Limb (tissue), 2 donors: ENCODE measurements around the gene DDX25.

ENCODE experiments used
- DNase-seq, 2 donors: peaks; one replicate each; pipeline ENCODE4 v3.0.0-alpha.2; 2016; ENCODE audit errors: extremely low spot score in 2 of 2

The DDX25 gene

DNA sequence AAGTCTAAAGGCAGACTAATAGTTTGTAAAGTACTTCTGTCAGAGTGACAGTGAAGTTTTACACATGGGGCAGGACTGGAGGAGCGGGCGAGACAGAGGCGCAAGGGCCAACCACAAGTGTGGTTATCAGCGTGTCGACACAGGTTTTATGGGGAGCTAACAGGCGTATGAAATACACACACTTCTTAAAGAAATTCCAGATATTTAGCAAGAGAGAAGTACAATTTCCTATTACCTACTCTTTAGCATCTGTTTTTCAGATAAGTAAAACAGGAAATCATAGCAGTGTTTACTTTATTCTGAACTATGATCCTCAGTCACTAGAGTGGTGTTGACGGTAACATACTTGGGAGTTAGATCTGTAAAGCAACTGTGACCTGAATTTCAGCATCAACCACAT lies 64.0 kb downstream of the DDX25 start:
- DNase-seq: no peak

DNA sequence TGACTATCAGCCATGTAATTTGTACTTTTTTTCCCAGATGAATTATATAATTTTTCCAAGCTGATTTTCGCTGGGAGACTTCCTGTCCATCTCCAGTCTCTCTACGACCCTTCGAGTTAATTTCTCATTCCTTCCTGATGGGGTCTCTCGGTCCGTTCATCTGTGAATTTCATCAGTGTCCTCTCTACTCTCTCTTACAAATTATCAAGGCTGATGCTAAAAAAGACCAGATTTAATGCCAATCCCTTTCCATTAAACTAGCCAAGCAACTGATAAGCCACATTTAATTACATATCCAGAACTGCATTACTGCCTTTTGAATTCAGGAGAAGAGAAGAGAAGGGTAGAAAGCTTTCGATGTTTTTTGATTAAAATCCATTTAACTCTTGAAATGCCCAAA lies 67.3 kb downstream of the DDX25 start:
- peak in 1 of 2 donors; percentile 29 for DNase-seq

DNA sequence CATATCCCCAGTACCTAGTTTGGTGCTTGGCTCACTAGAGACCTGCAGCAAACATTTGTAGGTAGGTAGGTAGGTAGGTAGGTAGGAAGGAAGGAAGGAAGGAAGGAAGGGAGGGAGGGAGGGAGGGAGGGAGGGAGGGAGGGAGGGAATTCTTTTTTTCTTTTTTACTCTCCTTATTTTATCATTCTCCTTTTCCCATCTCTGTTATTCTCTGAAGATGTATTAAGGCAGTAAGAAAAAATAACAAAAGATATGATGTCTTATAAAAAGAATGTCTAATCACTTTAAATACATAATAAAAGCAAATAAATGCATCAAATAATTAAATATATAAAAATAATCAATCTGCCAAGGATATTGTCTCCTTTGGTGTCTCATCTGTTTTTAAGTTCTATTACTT lies 70.0 kb downstream of the DDX25 start:
- DNase-seq: no peak

DNA sequence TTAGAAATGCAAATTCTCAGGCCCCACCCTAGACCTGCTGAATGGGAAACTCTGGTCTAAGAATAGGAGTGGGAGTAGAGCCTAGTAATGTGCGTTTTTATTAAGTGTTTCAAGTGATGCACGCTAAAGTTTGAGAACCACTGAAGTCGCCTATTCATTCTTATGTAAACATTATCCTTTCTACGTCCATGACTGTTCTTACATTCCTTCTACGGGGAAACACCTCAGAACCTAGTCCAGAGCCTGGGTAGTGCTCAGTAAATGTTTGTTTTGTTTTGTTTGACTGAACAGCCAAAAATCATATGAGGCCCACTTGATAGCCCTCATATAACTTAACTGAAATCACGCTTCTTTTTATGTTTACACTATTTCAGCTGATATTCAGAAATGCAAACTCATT lies 71.3 kb downstream of the DDX25 start:
- no peak for DNase-seq

- no peak for DNase-seq
Measured at GRCh38 chr11:125976156-125976555, 71.8 kb downstream of the DDX25 start.

DNA sequence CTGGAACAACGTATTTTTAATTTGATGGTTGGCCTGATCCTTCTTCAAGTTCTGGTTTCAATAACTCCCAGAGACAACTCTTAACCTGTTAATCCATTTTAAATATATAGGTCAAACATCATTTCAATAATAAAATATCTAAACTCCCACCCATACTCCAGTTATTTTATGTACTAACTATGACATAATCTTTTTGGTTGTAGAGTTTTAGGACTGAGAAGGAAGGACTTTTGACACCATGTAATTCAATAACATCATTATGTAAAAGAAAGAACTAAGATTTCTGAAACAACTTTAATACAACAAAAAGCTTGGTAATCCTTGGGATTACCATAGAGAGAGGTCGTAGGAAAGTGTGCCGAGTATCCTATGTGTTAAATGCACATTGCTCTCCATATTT lies 73.0 kb downstream of the DDX25 start:
- no peak for DNase-seq

DNA sequence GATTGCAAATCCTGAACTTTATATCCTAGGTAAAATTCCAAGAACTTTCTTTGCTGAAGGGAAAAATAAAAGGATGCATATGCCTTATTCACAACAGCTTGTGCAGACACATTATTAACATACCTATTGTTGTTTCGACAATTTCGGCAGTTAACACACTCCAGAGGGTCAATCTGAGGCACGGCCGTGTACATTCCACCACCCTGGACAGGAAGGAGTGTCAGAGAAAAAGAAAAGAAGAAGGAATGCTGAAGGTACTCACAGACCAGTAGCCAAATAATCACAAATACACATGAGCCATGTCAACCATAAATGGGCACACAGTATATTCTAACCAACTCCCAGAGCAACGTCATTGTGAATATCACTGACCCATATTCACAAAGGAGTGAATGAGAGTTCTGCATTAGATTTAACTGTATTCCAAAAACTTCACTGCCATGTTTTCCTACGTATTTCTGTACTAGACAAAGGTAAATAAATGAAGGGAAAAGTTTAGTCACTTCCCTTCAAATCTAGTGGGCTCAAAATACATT lies 73.9 kb downstream of the DDX25 start:
- no peak for DNase-seq
